ENCODE data around the gene RANGRF.

Gene RANGRF

DNA sequence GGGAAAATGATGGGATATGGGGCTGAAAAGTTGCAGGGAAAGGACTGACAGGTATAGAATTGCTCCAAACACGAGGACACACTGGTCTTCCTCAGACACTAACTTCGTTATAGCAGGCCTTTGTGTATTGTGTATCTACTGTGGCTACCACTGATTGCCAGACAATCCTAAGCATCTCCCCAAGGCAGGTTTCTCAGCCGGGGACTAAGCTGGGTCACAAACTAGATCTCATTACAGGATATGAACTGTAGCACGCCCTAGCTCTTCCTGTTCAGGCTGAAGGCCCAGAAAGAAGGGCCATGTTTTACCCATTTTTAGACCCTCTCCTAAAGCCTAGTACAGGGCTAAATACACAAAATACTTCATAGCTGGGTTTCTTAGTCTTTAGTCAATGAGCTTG is 5.1 kb upstream of the RANGRF start:
- no peaks in the 10 kb centered on the region for H3K9me3 ChIP-seq (ENCODE audit: control insufficient read depth, low read length)
- no peak overlapping the region for H3K23ac ChIP-seq (ENCODE audit: low read length in 2 of 2)
- 82% methylated on average over 4 of the region's 4 CpGs for WGBS

DNA sequence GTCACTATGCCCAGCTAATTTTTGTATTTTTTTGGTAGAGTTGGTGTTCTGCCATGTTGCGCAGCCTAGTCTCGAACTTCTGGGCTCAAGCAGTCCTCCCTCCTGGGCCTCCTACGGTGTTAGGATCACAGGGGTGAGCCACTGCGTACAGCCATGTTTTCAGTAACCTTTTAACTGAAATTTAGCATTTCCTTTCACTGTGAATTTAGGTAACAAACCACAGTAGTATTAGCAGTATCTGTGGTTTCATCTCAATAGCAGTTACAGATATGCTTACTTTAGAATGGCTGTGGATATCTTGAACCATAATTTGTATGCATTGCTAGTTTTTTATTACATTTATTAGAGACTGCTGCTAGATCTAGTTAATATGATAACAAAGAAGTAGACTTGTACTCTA is 4.3 kb upstream of the RANGRF start:
- Histone ChIP-seq H2AK5ac (ENCODE audit: low read length, severe bottlenecking) (no peak overlapping the region), H3K18ac (ENCODE audit: low read depth in 1 of 2, low read length in 2 of 2) (no peak overlapping the region), H3K27me3 (ENCODE audit: control insufficient read depth in 1 of 2, insufficient read depth in 1 of 2, low read length in 2 of 2) (no peaks in the 10 kb centered on the region), H2BK120ac (ENCODE audit: low read depth, low read length) (no peak overlapping the region), H3K9me3 (ENCODE audit: control insufficient read depth, low read length) (no peaks in the 10 kb centered on the region), H2AFZ (ENCODE audit: low read depth, low read length) (no peak overlapping the region), H4K91ac (ENCODE audit: low read length) (no peak overlapping the region), H3K79me1 (replicated peaks; ENCODE audit: low read length, poor library complexity, severe bottlenecking) (peaks cover 2% of the 10 kb centered on the region), H3K4me2 (ENCODE audit: low read length, poor library complexity, severe bottlenecking) (no peak overlapping the region), H3K23ac (ENCODE audit: low read length in 2 of 2) (no peak overlapping the region), H2BK5ac (ENCODE audit: low read depth, low read length, poor library complexity, severe bottlenecking) (no peak overlapping the region), H3K4ac (ENCODE audit: low read depth in 1 of 2, low read length in 2 of 2) (no peak overlapping the region), H3K36me3 (ENCODE audit: control insufficient read depth in 1 of 2, insufficient read depth in 2 of 2, low read depth in 1 of 2, low read length in 2 of 2) (no peaks in the 10 kb centered on the region), H3K27ac (ENCODE audit: low read length, poor library complexity, severe bottlenecking) (no peak overlapping the region), H3K4me3 (ENCODE audit: insufficient read depth in 1 of 2, low read depth in 1 of 2, low read length in 2 of 2) (no peak overlapping the region), H3K4me1 (ENCODE audit: control insufficient read depth, insufficient read depth, low read depth, low read length) (peaks cover 8% of the 10 kb centered on the region), H2BK12ac (ENCODE audit: low read length in 2 of 2) (no peak overlapping the region), H3K14ac (ENCODE audit: low read length in 2 of 2) (no peak overlapping the region), H3K9ac (ENCODE audit: low read length) (no peak overlapping the region), H4K8ac (ENCODE audit: low read length) (no peak overlapping the region), H2BK15ac (ENCODE audit: low read depth, poor library complexity, severe bottlenecking) (no peak overlapping the region)
- DNase-seq = no peak
- 99% methylated on average over 4 of the region's 4 CpGs for WGBS

More for the DNA sequence above, 5.1 kb upstream of the RANGRF start:
- Histone ChIP-seq H4K8ac (ENCODE audit: low read length) (no peak overlapping the region), H3K27me3 (ENCODE audit: control insufficient read depth in 1 of 2, insufficient read depth in 1 of 2, low read length in 2 of 2) (no peaks in the 10 kb centered on the region), H3K27ac (ENCODE audit: low read length, poor library complexity, severe bottlenecking) (no peak overlapping the region), H3K9ac (ENCODE audit: low read length) (no peak overlapping the region), H3K4me1 (ENCODE audit: control insufficient read depth, insufficient read depth, low read depth, low read length) (peaks cover 6% of the 10 kb centered on the region), H3K18ac (ENCODE audit: low read depth in 1 of 2, low read length in 2 of 2) (no peak overlapping the region), H2AK5ac (ENCODE audit: low read length, severe bottlenecking) (no peak overlapping the region), H2BK15ac (ENCODE audit: low read depth, poor library complexity, severe bottlenecking) (no peak overlapping the region), H2BK120ac (ENCODE audit: low read depth, low read length) (no peak overlapping the region), H3K14ac (ENCODE audit: low read length in 2 of 2) (no peak overlapping the region), H2AFZ (ENCODE audit: low read depth, low read length) (no peak overlapping the region), H3K4me2 (ENCODE audit: low read length, poor library complexity, severe bottlenecking) (no peak overlapping the region), H3K4ac (ENCODE audit: low read depth in 1 of 2, low read length in 2 of 2) (no peak overlapping the region), H3K4me3 (ENCODE audit: insufficient read depth in 1 of 2, low read depth in 1 of 2, low read length in 2 of 2) (no peak overlapping the region), H3K79me1 (replicated peaks; ENCODE audit: low read length, poor library complexity, severe bottlenecking) (no peaks in the 10 kb centered on the region), H3K36me3 (ENCODE audit: control insufficient read depth in 1 of 2, insufficient read depth in 2 of 2, low read depth in 1 of 2, low read length in 2 of 2) (no peaks in the 10 kb centered on the region), H4K91ac (ENCODE audit: low read length) (no peak overlapping the region), H2BK12ac (ENCODE audit: low read length in 2 of 2) (no peak overlapping the region), H2BK5ac (ENCODE audit: low read depth, low read length, poor library complexity, severe bottlenecking) (no peak overlapping the region)
- DNase-seq = no peak

DNA sequence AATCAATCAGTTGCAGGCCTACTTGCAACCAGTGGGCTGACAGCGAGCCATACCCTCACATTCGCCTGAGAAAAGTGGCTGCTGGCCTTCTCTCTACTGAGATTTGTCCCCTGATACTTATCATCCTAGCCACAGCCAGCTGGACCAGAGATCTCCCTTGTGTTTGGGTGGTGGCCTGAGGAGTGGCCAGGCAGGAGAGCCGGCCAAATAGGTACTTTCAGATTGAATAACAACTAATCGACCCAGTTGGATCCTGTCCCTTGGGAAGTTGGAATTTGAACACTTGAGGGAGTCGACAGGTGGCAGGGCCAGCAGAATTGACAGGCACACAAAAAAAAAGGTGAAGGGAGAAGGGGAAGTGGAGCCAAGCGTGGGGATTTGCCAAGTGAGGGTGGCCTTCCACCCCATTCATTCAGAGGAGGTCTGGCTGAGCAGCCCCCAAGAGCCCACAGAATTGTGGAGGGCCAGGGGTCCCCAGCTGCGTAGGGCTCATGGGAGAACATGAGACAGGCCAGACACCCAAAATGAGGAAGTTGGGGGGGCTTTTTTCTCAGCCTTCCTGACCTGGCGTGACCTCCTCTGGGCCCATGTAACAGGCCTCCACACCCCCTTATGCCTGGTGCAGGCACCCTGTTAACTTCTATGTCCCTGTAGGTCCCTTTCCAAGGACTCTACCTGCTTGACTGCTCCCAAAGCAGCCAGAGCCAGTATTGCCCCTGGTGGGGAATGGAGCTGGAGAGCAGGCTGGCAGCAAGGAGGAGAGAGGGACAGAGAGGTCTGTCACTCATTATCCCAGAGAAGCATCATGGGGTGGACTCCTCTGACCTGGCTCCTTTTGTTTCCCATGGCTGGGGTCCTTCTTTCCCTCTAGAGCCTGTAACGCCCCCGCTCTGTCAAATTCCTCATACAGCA is 2.9 kb upstream of the RANGRF start:
- WGBS = 90% methylated on average over 9 of the region's 10 CpGs
- H2BK12ac ChIP-seq (ENCODE audit: low read length in 2 of 2) = no peak overlapping the region
- H2BK120ac ChIP-seq (ENCODE audit: low read depth, low read length) = no peak overlapping the region
- H3K9ac ChIP-seq (ENCODE audit: low read length) = no peak overlapping the region
- peaks cover 0 to 3% of the 10 kb centered on the region in 2 experiments for H3K36me3 ChIP-seq (ENCODE audit: control insufficient read depth in 1 of 2, insufficient read depth in 2 of 2, low read depth in 1 of 2, low read length in 2 of 2)
- no peak overlapping the region for H3K27ac ChIP-seq (ENCODE audit: low read length, poor library complexity, severe bottlenecking)
- H3K4me3 ChIP-seq (ENCODE audit: insufficient read depth in 1 of 2, low read depth in 1 of 2, low read length in 2 of 2) = no peak overlapping the region
- H3K9me3 ChIP-seq (ENCODE audit: control insufficient read depth, low read length) = no peaks in the 10 kb centered on the region
- H2AFZ ChIP-seq (ENCODE audit: low read depth, low read length) = no peak overlapping the region
- no peaks in the 10 kb centered on the region for H3K27me3 ChIP-seq (ENCODE audit: control insufficient read depth in 1 of 2, insufficient read depth in 1 of 2, low read length in 2 of 2)
- no peak overlapping the region for H3K18ac ChIP-seq (ENCODE audit: low read depth in 1 of 2, low read length in 2 of 2)
- H2AK5ac ChIP-seq (ENCODE audit: low read length, severe bottlenecking) = no peak overlapping the region
- H3K4ac ChIP-seq (ENCODE audit: low read depth in 1 of 2, low read length in 2 of 2) = no peak overlapping the region
- H4K91ac ChIP-seq (ENCODE audit: low read length) = no peak overlapping the region
- peaks cover 13% of the 10 kb centered on the region for H3K4me1 ChIP-seq (ENCODE audit: control insufficient read depth, insufficient read depth, low read depth, low read length)
- no peak overlapping the region for H3K14ac ChIP-seq (ENCODE audit: low read length in 2 of 2)
- no peak overlapping the region for H3K23ac ChIP-seq (ENCODE audit: low read length in 2 of 2)
- H2BK5ac ChIP-seq (ENCODE audit: low read depth, low read length, poor library complexity, severe bottlenecking) = no peak overlapping the region
- no peak for DNase-seq
- H3K79me1 ChIP-seq (replicated peaks; ENCODE audit: low read length, poor library complexity, severe bottlenecking) = peaks cover 13% of the 10 kb centered on the region
- no peak overlapping the region for H4K8ac ChIP-seq (ENCODE audit: low read length)
- no peak overlapping the region for H3K4me2 ChIP-seq (ENCODE audit: low read length, poor library complexity, severe bottlenecking)
- H2BK15ac ChIP-seq (ENCODE audit: low read depth, poor library complexity, severe bottlenecking) = peak overlapping the region; percentile 17

GRCh38 chr17:8287651-8288335 is 677 bp upstream of the RANGRF start:
- Histone ChIP-seq H4K8ac (ENCODE audit: low read length) (peak overlapping the region; percentile 87), H4K91ac (ENCODE audit: low read length) (peak overlapping the region; percentile 91), H2BK15ac (ENCODE audit: low read depth, poor library complexity, severe bottlenecking) (peak overlapping the region; percentile 68), H3K9me3 (ENCODE audit: control insufficient read depth, low read length) (no peaks in the 10 kb centered on the region), H3K4me2 (ENCODE audit: low read length, poor library complexity, severe bottlenecking) (peak overlapping the region; percentile 84), H2BK5ac (ENCODE audit: low read depth, low read length, poor library complexity, severe bottlenecking) (no peak overlapping the region), H3K14ac (ENCODE audit: low read length in 2 of 2) (peak overlapping the region in 1 of 2 experiments; percentile 68), H3K79me1 (replicated peaks; ENCODE audit: low read length, poor library complexity, severe bottlenecking) (peaks cover 17% of the 10 kb centered on the region), H3K4ac (ENCODE audit: low read depth in 1 of 2, low read length in 2 of 2) (peak overlapping the region; percentile 39 to 81), H2AFZ (ENCODE audit: low read depth, low read length) (peak overlapping the region; percentile 48), H3K4me1 (ENCODE audit: control insufficient read depth, insufficient read depth, low read depth, low read length) (peaks cover 10% of the 10 kb centered on the region), H3K23ac (ENCODE audit: low read length in 2 of 2) (no peak overlapping the region), H3K9ac (ENCODE audit: low read length) (peak overlapping the region; percentile 94), H3K27me3 (ENCODE audit: control insufficient read depth in 1 of 2, insufficient read depth in 1 of 2, low read length in 2 of 2) (no peaks in the 10 kb centered on the region), H3K36me3 (ENCODE audit: control insufficient read depth in 1 of 2, insufficient read depth in 2 of 2, low read depth in 1 of 2, low read length in 2 of 2) (peaks cover 0 to 9% of the 10 kb centered on the region in 2 experiments), H3K4me3 (ENCODE audit: insufficient read depth in 1 of 2, low read depth in 1 of 2, low read length in 2 of 2) (peak overlapping the region; percentile 83 to 86), H2BK12ac (ENCODE audit: low read length in 2 of 2) (peak overlapping the region in 1 of 2 experiments; percentile 17), H2AK5ac (ENCODE audit: low read length, severe bottlenecking) (no peak overlapping the region), H3K27ac (ENCODE audit: low read length, poor library complexity, severe bottlenecking) (no peak overlapping the region), H2BK120ac (ENCODE audit: low read depth, low read length) (no peak overlapping the region), H3K18ac (ENCODE audit: low read depth in 1 of 2, low read length in 2 of 2) (peak overlapping the region in 1 of 2 experiments; percentile 85)
- 69% methylated on average over 10 of the region's 19 CpGs for WGBS
- no peak for DNase-seq

All from mesenchymal stem cell (in vitro differentiated cells and primary cell).